ENCODE measurements around the gene LGALSL.

The LGALSL gene

DNA sequence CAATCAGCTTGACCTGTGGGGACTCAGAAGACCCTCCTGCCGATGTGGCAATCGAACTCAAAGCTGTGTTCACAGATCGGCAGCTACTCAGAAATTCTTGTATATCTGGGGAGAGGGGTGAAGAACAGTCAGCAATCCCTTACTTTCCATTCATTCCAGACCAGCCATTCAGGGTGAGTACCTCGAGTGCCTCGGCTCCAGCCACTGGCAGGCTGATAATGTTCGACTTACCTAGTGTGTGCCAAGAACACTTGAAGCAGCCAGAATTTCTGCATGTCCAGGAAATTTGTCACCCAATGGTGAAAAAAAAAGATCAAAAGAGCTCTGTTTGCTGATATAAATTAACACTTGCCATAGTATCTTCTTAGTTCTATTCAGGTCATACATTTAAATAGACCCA is 2.3 kb downstream of the LGALSL start:
- no peaks in the 10 kb centered on the region for H3K9me3 ChIP-seq (ENCODE audit: insufficient read depth, low read length)
- TF ChIP-seq ZNF274 (IDR thresholded peaks at IDR 0.05; ENCODE audit: low read depth, low read length): no peak
- TF ChIP-seq YY1 (IDR thresholded peaks at IDR 0.05; ENCODE audit: insufficient read depth, insufficient read length): no peak
- no peak for TF ChIP-seq SUZ12 (IDR thresholded peaks at IDR 0.05; ENCODE audit: extremely low read depth, insufficient read depth, insufficient read length)
- H3K4me1 ChIP-seq (ENCODE audit: insufficient read depth, insufficient read length): peaks cover 1% of the 10 kb centered on the region
- no peak for DNase-seq (ENCODE audit: low read depth, low spot score)
- H3K4me3 ChIP-seq (ENCODE audit: insufficient read length, low read depth): no peak overlapping the region
- H3K36me3 ChIP-seq (ENCODE audit: insufficient read depth, insufficient read length, low read length): peaks cover 36% of the 10 kb centered on the region
- no peak overlapping the region for H3K9ac ChIP-seq (ENCODE audit: insufficient read length, low read depth)
- no peaks in the 10 kb centered on the region for H3K27me3 ChIP-seq (ENCODE audit: insufficient read depth, insufficient read length)

DNA sequence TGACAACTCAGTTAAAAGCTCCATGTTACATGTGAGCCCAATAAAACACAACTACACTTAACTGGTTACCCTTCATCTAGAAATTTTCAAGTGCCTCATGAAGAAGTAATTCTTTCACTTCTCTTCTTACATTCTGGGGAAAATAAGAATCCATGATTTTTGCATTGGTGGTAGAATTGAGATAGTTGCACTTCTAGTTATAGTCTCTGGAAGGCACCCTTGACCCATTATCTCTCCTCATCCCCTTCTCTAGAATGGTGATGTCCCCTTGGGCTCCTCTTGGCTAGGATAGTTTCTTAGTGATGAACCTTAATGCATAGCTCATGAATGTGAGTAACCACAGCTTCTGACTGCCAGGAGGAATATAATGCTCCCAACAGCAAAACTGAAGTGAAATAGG is 3.6 kb downstream of the LGALSL start:
- no peaks in the 10 kb centered on the region for H3K9me3 ChIP-seq (ENCODE audit: insufficient read depth, low read length)
- H3K4me1 ChIP-seq (ENCODE audit: insufficient read depth, insufficient read length): peaks cover 1% of the 10 kb centered on the region
- no peak overlapping the region for H3K9ac ChIP-seq (ENCODE audit: insufficient read length, low read depth)
- no peak for TF ChIP-seq ZNF274 (IDR thresholded peaks at IDR 0.05; ENCODE audit: low read depth, low read length)
- no peak for TF ChIP-seq YY1 (IDR thresholded peaks at IDR 0.05; ENCODE audit: insufficient read depth, insufficient read length)
- TF ChIP-seq SUZ12 (IDR thresholded peaks at IDR 0.05; ENCODE audit: extremely low read depth, insufficient read depth, insufficient read length): no peak
- no peak for DNase-seq (ENCODE audit: low read depth, low spot score)
- H3K27me3 ChIP-seq (ENCODE audit: insufficient read depth, insufficient read length): no peaks in the 10 kb centered on the region
- H3K4me3 ChIP-seq (ENCODE audit: insufficient read length, low read depth): no peak overlapping the region
- peaks cover 36% of the 10 kb centered on the region for H3K36me3 ChIP-seq (ENCODE audit: insufficient read depth, insufficient read length, low read length)

DNA sequence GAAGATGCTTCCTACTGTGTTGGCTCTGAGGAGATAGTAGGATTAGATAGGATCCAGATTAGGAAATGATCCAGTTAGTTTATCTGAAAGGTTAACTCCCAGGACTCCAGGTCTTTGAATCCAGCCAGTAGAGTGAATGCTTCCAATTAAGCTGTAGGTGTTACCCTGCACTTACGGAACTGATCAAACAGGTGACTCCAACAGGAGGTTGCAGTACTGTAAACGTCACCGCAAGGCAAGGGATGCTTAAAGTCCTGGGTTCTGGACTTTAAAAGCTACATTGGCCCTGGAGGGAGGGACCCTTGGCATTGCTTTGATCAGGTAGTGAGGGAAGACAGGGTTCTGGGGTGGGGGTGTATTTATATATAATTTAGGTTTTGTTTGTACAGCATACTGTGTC is 5.6 kb downstream of the LGALSL start:
- DNase-seq (ENCODE audit: low read depth, low spot score): no peak
- peaks cover 36% of the 10 kb centered on the region for H3K36me3 ChIP-seq (ENCODE audit: insufficient read depth, insufficient read length, low read length)
- no peak overlapping the region for H3K9ac ChIP-seq (ENCODE audit: insufficient read length, low read depth)
- no peak overlapping the region for H3K4me3 ChIP-seq (ENCODE audit: insufficient read length, low read depth)
- no peaks in the 10 kb centered on the region for H3K4me1 ChIP-seq (ENCODE audit: insufficient read depth, insufficient read length)
- H3K27me3 ChIP-seq (ENCODE audit: insufficient read depth, insufficient read length): no peaks in the 10 kb centered on the region
- H3K9me3 ChIP-seq (ENCODE audit: insufficient read depth, low read length): no peaks in the 10 kb centered on the region
- TF ChIP-seq SUZ12 (IDR thresholded peaks at IDR 0.05; ENCODE audit: extremely low read depth, insufficient read depth, insufficient read length): no peak
- no peak for TF ChIP-seq ZNF274 (IDR thresholded peaks at IDR 0.05; ENCODE audit: low read depth, low read length)
- TF ChIP-seq YY1 (IDR thresholded peaks at IDR 0.05; ENCODE audit: insufficient read depth, insufficient read length): no peak

DNA sequence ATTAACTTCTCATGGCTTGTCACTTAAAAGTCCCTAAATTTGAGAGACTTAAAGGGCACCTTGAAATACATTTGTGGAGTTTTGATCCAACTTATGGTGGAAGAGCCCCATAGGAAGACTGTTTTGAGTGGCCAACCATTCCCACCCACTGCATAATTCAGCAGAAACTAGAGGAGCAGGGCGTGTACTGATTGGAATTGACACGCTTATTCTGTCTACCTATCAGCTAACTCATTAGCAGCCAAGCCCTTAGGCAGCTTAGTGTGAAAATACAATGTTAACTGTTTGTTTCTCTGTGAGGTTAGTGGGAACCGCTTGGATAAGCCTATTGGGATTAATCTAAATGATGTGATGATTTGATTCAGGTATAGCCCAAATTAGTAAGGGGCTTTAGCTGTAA is 6.4 kb downstream of the LGALSL start:
- no peak for DNase-seq (ENCODE audit: low read depth, low spot score)
- no peaks in the 10 kb centered on the region for H3K9me3 ChIP-seq (ENCODE audit: insufficient read depth, low read length)
- H3K4me3 ChIP-seq (ENCODE audit: insufficient read length, low read depth): no peak overlapping the region
- no peak overlapping the region for H3K9ac ChIP-seq (ENCODE audit: insufficient read length, low read depth)
- H3K27me3 ChIP-seq (ENCODE audit: insufficient read depth, insufficient read length): no peaks in the 10 kb centered on the region
- no peak for TF ChIP-seq YY1 (IDR thresholded peaks at IDR 0.05; ENCODE audit: insufficient read depth, insufficient read length)
- TF ChIP-seq ZNF274 (IDR thresholded peaks at IDR 0.05; ENCODE audit: low read depth, low read length): no peak
- TF ChIP-seq SUZ12 (IDR thresholded peaks at IDR 0.05; ENCODE audit: extremely low read depth, insufficient read depth, insufficient read length): no peak
- H3K4me1 ChIP-seq (ENCODE audit: insufficient read depth, insufficient read length): no peaks in the 10 kb centered on the region
- H3K36me3 ChIP-seq (ENCODE audit: insufficient read depth, insufficient read length, low read length): peaks cover 36% of the 10 kb centered on the region

DNA sequence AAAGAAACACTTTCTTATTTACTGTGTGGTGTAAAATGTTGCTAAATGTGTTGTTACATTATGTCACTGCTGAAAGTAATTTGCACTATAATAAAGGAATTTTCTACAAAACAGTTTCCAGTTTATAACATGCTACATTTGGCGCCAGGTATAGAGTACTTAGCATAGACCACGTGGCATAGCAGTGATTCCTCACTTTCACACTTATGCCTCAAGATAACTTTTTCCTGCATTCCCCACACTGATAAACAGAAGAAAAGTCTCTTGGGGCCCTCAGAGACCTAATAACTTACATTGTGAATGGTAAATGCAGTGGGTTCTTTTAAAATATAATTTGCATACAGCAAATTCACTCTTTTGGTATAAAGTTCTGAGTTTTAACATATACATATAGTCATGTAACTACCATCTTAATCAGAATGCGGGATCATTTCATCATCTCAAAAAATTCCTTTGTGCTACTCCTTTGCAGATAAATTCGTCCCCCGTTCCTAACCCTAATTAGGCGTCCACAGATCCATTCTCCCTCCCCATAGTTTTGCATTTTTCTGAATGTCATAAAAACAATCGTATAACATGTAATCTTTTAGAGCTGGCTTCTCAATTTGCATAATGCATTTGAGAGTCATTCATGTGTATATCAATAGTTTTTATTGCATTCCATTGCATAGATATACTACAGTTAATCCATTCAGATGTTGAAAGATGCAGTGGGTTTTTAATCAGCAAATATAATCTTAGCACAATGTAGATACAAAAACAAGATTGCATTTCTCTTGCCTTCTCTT is 7.5 kb downstream of the LGALSL start:
- H3K9me3 ChIP-seq (ENCODE audit: insufficient read depth, low read length): no peaks in the 10 kb centered on the region
- H3K4me3 ChIP-seq (ENCODE audit: insufficient read length, low read depth): no peak overlapping the region
- H3K4me1 ChIP-seq (ENCODE audit: insufficient read depth, insufficient read length): no peaks in the 10 kb centered on the region
- H3K27me3 ChIP-seq (ENCODE audit: insufficient read depth, insufficient read length): no peaks in the 10 kb centered on the region
- DNase-seq (ENCODE audit: low read depth, low spot score): no peak
- TF ChIP-seq SUZ12 (IDR thresholded peaks at IDR 0.05; ENCODE audit: extremely low read depth, insufficient read depth, insufficient read length) (no peak), YY1 (IDR thresholded peaks at IDR 0.05; ENCODE audit: insufficient read depth, insufficient read length) (no peak), ZNF274 (IDR thresholded peaks at IDR 0.05; ENCODE audit: low read depth, low read length) (no peak)
- H3K36me3 ChIP-seq (ENCODE audit: insufficient read depth, insufficient read length, low read length): peaks cover 30% of the 10 kb centered on the region
- no peak overlapping the region for H3K9ac ChIP-seq (ENCODE audit: insufficient read length, low read depth)

GRCh38 chr2:64462171-64462570 is 8.2 kb downstream of the LGALSL start:
- H3K9me3 ChIP-seq (ENCODE audit: insufficient read depth, low read length): no peaks in the 10 kb centered on the region
- H3K4me3 ChIP-seq (ENCODE audit: insufficient read length, low read depth): no peak overlapping the region
- no peaks in the 10 kb centered on the region for H3K4me1 ChIP-seq (ENCODE audit: insufficient read depth, insufficient read length)
- H3K36me3 ChIP-seq (ENCODE audit: insufficient read depth, insufficient read length, low read length): peaks cover 24% of the 10 kb centered on the region
- TF ChIP-seq ZNF274 (IDR thresholded peaks at IDR 0.05; ENCODE audit: low read depth, low read length) (no peak), YY1 (IDR thresholded peaks at IDR 0.05; ENCODE audit: insufficient read depth, insufficient read length) (no peak), SUZ12 (IDR thresholded peaks at IDR 0.05; ENCODE audit: extremely low read depth, insufficient read depth, insufficient read length) (no peak)
- H3K27me3 ChIP-seq (ENCODE audit: insufficient read depth, insufficient read length): no peaks in the 10 kb centered on the region
- DNase-seq (ENCODE audit: low read depth, low spot score): no peak
- no peak overlapping the region for H3K9ac ChIP-seq (ENCODE audit: insufficient read length, low read depth)

DNA sequence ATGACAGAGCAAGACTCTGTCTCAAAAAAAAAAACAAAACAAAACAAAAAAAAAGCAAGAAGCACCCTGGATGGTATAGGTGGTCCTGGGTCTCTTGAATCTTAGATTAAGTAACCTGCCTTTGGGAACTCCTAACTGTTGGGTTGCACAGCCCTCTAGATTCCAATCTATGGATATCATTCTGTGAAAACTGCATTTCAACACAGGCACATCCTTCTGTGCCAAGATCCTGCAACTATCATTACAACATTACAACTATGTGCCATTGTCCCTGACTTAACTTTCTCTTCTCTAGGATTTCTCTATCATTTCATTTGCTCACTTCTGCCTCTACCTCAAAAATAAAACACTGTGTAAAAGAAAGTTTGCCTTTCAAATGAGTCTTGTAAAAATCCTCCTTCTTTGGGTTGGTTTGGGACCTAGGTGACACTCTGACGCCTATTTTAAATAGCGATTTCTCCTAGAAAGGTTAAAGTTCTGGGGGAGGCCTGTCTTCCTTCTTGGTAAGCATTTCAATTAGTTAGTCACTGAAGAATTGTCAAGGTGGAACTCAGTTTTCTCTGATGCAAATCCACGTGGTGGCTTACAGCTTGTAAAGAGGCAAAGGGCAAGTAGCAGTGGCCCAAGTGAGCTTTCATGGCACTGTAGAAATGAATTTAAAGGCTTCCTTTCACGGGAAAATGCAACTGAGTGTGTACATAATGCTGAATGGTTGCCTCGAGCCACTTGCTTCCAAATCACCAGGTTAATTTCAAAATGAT is 9.2 kb downstream of the LGALSL start:
- no peak for DNase-seq (ENCODE audit: low read depth, low spot score)
- H3K27me3 ChIP-seq (ENCODE audit: insufficient read depth, insufficient read length): no peaks in the 10 kb centered on the region
- H3K36me3 ChIP-seq (ENCODE audit: insufficient read depth, insufficient read length, low read length): peaks cover 15% of the 10 kb centered on the region
- H3K4me3 ChIP-seq (ENCODE audit: insufficient read length, low read depth): no peak overlapping the region
- no peaks in the 10 kb centered on the region for H3K9me3 ChIP-seq (ENCODE audit: insufficient read depth, low read length)
- no peaks in the 10 kb centered on the region for H3K4me1 ChIP-seq (ENCODE audit: insufficient read depth, insufficient read length)
- no peak for TF ChIP-seq YY1 (IDR thresholded peaks at IDR 0.05; ENCODE audit: insufficient read depth, insufficient read length)
- no peak for TF ChIP-seq SUZ12 (IDR thresholded peaks at IDR 0.05; ENCODE audit: extremely low read depth, insufficient read depth, insufficient read length)
- TF ChIP-seq ZNF274 (IDR thresholded peaks at IDR 0.05; ENCODE audit: low read depth, low read length): no peak
- H3K9ac ChIP-seq (ENCODE audit: insufficient read length, low read depth): no peak overlapping the region
